ENCODE measurements around the gene PLEKHA6.
"Not testable (repeated sequence)": the region's sequence is repeated elsewhere in the genome, so short reads cannot be mapped to it uniquely, and the experiment has no call there.

PLEKHA6 gene

DNA sequence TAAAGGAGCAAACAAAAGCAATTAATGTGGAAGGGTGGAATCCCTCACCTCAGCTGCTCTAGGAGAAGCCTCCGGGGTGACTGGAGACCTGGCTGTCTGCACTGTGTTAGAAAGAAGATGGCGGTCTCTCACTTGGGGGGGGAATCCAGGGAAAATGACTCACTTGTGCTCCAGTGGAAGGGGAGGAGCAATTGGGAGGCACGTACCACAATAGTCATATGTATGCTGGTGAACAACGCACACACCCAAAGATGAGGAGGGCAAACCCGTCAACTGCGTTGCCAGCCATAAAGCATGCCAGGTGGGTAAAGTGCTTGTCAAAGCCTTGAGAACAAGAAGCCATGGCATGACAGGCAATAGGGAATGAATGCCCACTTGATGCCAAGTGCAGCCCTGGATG, 22.1 kb downstream of the PLEKHA6 start:
- no peak for DNase-seq (ENCODE audit: low spot score)

DNA sequence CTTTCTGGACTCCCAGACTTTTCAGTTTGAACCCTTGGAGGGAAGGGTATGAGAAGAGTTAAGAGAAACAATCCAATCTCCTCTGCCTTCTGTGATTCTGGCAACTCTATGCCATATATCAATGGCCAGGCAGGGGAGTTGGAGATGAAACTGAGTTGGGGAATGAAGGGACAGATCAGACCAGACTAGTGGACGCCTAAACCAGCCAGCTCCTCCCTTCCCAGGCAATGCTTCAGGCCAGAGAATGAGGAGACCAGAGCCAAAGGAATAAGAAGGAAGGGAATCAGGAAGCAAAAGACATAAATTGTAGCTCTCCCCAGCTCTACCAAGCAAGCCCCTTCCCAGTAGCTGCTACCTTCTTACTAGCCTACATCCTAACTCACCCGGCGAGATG, 22.7 kb downstream of the PLEKHA6 start:
- no peak for DNase-seq (ENCODE audit: low spot score)

DNA sequence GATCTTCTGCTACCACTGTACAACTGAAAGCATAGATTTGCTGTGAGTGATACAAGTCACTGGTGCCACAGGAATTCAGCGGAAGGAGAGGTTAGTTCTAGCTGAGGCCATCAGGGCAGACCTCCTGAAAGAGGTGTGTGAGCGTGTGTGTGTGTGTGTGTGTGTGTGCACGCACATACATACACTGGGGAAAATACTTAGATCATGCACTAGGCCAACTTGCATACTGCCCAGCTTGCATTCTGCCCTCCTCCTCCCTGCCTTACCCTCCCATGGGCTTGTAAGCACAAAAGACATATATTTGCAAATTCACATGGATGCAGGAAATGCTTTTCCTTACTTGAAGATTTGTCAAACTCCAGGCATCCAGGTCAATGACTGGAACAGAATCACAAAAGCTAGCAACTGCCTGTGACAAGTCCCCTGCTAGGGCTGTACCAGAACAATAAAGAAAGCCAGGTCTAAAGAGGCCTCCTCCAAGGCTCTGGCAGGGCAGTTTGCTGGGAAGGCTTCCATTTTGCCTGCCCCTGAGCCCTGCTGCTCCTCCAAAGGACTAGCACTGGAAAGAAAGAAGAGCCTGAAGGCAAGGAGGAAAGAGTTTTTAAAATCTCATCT, 23.2 kb downstream of the PLEKHA6 start:
- no peak for DNase-seq (ENCODE audit: low spot score)

DNA sequence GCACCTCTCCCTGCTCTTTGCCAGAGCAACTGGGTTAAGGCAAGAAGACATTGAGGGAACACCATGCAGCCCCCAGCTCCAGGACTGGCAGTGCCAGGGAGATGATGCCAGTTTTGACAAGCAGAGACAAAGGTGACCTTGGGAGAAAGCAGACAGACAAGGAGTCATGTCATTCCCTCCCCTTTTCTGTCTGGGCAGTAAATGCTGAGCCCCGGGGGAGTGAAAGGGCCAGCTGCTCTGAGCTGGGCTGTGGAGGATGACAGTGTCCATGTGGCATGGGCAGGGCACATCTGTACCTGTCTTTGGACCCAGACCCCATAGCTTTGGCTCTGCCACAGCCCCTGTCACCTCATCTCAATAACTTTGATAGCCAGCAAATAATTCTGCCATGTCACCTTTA, 24.2 kb downstream of the PLEKHA6 start:
- no peak for DNase-seq (ENCODE audit: low spot score)

DNA sequence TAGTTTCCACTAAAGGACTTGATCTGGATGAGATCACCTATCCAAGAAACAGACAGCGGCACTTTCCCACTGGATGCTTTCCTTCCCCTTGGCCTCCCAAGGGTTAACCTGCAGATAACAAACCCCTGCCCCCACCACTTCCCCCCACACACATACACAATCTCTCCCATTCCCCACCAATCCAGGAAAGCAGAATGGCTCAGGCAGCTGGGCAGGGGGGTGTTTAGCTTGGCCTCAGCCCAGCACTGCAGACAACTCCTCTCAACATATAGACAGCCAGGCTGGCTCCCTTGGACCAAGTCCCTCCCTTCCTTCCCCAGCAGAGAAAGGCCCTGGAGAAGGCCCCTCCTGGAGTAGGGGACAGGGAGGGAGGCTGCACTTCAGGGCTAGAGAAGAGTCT, 24.6 kb downstream of the PLEKHA6 start:
- DNase-seq (ENCODE audit: low spot score): no peak

DNA sequence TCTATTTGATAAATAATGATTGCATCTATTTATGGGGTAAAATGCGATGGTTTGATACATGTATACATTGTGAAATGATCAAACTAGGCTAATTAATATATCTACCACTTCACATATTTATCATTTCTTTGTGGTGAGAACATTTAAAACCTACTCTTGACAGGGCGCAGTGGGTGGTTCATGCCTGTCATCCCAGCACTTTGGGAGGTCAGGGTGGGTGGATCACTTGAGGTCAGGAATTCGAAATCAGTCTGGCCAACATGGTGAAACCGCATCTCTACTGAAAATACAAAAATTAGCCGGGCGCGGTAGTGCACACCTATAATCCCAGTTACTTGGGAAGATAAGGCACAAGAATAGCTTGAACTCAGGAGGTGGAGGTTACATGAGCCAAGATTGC, 25.3 kb downstream of the PLEKHA6 start:
- no peak for DNase-seq (ENCODE audit: low spot score)

DNA sequence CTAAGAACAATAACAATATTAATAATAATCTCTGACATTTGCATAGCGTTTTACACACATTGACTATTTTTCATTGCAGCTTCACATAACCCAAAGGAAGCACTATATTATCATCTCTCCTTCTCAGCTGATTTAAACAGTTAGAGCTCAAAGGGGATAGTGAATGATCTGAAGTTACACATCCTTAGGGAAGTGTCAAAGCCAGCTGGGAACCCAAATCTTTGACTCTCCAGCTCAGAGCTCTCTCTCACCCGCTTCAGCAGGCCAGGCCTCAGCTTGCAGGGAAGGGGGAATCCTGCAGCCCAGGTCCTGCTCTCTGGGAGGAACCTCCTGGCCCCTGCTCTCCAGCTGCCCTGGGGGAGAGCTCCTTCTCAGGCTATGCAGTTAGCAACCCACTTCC, 26.3 kb downstream of the PLEKHA6 start:
- DNase-seq (ENCODE audit: low spot score): no peak

DNA sequence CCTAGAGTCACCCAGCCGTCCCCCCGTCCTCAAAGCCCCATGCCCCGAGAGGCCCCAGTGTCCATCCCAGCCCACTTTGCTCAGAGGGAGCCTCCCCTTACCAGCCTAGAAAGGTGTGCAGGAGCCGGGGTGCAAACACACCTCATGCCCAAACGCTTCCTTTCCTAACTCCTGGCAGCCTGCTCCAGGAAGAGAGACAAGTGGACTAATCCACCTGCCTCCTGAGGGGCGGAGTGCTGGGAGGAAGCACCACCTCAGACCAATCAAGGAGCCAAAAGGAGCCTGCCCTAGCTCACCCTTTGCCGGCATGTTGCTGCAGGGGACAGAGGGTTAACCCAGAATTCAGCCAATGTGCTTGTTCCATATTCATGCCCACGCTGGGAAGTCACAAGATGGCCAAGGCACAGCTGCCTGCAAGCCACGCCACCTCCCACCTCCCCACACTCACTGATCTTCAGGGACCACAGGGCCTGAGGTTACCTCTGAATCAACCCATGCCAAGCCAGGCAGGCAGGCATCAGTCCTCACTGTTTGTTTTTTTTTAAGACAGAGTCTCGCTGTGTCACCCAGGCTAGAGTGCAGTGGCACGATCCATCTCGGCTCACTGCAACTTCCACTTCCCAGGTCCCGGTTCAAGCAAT, 27.8 kb downstream of the PLEKHA6 start:
- no peak for DNase-seq (ENCODE audit: low spot score)

DNA sequence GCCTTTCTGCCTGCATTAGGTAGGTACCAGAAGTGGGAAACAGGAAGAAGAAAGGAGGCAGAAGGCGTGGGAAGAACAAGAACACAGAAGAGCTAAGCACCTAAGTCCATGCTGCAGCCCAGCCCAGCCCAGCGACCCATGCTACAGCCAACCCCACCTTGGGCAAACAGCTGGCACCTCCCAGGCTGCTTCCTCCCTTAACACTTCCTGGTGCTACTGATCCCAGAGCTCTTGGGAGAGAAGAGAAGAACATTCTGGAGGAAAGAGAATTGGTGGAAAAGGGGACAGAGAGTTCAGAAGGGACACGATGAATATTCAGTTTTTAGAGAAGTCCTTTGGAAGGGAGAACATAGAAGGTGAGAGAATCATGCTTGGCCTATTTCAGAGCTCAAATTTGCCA, 28.5 kb downstream of the PLEKHA6 start:
- no peak for DNase-seq (ENCODE audit: low spot score)

DNA sequence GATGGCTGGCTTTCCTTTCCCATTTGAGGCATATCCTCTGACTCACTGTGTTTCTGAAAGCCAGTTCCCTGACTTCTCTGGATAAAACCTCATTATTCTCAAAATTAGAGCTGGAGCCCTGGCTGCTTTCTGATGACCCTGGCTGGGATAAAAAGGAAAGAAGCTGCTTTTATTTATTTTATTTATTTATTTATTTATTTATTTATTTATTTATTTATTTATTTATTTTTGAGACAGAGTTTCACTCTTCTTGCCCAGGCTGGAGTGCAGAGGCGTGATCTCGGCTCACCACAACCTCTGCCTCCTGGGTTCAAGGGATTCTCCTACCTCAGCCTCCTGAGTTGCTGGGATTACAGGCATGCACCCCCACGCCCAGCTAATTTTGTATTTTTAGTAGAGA, 31.9 kb downstream of the PLEKHA6 start:
- not testable (repeated sequence) for DNase-seq (ENCODE audit: low spot score)

DNA sequence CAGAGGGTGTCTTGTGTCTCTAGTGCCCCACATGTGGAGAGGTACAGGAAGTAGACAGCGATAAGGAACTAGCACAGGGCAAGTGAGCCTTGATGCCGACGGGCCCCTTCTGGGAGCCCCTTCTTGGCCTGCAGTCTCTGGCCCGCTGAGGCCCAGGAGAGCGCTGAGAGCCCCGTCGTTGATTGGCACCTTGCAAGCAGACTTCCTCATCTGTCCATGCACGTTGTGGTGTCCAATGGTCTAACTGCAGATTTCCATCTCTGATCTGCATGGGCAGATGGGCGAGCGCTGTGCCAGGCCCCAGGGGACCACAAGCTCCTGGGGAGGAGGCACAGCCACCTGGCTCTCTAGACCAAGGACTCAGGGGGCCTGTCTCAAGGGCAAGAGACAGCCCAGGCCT, 32.4 kb downstream of the PLEKHA6 start:
- DNase-seq (ENCODE audit: low spot score): no peak

DNA sequence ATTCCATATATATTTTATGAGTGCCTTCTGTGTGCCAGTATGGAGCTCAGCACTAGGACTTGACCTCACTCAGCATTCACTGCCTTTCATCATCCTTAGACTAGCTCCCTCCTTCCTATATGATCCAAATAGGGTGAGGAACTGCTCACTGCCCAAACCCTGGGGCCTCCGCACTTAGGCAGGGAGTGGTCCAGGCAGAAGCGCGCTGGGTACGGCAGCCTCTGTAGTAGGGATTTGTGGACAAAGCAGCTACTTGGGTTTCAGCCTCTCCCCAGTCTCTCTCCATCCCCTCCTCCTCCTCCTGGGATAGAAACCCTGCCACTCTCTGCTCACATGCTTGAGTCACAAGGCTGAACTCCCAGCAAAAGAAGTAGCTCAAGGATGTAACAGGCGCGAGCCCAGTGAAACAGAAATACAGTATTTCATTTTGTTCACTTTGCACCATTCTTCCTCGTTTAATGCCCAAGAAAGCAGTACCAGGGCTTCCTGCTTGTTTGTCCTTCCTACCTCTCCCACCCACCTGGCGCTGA, 32.9 kb downstream of the PLEKHA6 start:
- no peak for DNase-seq (ENCODE audit: low spot score)

DNA sequence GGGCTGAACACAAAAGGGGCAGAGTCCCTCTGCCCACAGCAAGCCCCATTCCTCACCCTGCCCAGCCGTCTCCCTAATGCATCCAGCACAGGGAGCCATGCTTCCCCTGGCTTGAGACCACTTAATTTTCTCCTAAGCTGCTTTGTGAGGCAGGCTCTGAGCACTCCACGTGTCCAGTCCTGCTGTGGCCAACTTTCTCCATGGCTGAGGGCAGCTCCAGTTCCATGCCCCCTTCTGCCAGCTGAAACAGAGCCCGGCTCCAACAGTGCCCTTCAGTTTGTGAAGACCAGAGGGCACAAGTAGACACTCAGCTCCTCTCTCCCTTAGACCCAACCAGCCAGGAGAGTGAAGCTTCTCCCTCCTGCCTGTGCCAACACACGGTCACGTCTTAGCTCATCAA, 33.8 kb downstream of the PLEKHA6 start:
- no peak for DNase-seq (ENCODE audit: low spot score)

DNA sequence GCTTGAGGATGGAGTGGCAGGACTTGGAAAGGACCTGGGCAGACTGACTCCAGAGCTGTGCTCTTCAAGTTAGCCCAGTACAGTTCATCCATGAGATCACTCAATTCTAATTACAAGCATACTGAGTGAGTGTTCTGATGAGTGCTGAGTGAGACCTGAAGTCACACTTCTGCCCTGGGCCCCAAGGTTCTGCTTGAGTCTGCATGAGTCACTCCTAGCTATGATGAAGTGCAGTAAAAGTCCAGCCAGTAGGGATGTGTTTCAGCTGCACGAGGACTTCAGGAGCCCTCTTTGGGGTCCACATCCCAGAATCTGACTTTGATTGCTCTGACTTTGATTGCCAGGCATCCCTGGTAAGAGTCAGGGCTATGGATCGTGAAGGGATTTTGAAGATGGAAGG, 35.8 kb downstream of the PLEKHA6 start:
- DNase-seq (ENCODE audit: low spot score): no peak

DNA sequence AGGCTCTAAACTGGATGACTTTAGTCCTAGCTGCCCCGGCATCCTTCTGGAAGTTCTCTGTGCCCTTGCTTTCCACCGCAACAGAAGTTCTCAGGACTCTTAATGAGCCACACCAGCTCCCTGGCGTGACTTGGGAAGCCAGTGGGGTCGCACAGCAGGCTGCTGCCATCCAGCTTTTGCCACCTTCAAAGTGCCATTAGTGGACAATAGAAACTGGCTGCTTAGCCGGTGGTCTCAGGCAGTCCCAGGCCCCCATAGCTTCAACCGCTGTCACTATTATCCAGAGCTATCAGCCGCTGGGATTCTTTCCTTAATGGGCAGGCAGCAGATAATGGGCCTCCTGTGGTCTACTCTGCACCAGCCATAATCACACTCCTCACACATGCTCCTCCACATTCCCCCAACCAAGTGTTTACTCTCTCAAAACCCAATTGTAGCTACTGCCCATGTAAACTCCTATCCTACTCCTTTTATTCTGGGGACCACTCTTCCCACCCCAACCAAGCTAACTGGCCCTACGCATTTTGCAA, 37.3 kb downstream of the PLEKHA6 start:
- DNase-seq (ENCODE audit: low spot score): no peak

DNA sequence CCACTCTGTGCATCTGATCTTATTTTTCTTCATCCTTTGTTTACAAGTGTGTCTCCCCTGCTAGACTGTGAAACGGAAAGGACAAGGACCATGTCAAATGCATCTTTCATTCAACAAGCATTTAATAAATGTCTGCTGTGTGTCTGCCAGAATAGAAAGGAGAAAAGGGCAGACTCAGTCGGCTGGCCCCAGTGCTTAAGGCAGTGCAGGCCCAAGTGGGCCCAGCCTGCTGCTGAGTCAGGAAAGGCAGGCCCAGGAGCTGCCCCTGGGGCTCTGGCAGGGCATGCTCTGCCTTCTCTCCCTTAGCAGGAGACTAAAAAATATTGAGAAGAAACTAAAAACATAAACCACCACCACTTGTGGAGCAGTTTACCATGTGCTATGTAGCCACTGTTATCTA, 38.1 kb downstream of the PLEKHA6 start:
- DNase-seq (ENCODE audit: low spot score): no peak

DNA sequence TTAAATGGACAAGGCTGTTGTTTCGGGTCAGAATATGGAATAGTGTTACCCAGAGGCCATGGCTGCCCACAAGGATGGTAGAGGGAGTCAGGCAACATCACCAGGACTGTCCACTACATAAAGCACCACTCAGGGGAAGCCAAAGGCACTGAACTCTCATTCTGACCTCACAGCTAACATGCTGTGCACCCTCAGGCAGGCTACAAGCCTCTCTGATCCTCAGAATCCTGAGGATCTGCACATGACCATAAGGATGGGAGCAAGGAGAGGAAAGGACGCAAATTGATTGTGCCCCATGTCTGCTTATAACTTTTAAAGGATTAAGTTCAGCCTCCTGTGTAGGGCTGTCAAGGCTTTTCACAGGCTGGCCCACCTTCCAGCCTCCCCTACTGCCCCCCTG, 38.7 kb downstream of the PLEKHA6 start:
- no peak for DNase-seq (ENCODE audit: low spot score)

DNA sequence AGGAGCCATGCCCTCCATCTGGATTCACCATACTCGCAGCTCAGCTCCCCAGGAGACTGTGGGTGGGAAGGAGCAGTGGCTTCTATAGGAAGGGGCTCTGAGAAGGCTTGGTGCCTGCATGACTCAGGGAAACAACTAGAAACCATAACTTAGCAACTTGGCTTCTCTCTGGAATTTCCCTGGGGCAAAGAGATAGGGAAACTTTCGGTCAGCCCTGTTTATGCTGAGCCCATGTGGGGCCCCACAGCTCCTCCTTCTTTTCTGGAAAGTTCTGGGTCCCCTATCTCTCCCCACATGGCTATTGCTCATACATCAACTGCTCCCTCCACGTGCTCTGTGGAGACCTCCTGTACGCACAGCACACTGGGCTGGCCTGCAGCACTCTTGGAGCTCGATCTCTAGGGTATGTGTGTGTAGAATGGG, 39.3 kb downstream of the PLEKHA6 start:
- DNase-seq (ENCODE audit: low spot score): no peak

DNA sequence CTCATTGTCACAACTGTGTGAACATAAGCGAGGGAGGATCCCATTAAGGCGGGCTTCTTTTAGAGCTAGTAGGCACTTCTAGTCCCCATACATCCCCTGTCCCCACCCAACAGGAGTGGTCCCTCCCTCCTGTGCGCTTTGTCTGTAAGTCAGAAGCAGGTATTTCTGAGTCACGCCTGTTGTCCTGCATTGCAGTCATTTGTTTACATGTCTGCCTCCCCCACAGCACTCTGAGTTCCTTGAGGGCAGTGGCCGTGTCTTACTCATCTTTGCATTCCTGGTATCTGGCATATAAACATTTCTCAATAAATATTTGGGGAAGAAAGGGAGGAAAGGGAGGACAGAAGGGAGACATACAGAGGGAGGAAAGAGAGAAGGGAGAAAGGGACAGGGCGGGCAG, 40.3 kb downstream of the PLEKHA6 start:
- DNase-seq (ENCODE audit: low spot score): no peak

DNA sequence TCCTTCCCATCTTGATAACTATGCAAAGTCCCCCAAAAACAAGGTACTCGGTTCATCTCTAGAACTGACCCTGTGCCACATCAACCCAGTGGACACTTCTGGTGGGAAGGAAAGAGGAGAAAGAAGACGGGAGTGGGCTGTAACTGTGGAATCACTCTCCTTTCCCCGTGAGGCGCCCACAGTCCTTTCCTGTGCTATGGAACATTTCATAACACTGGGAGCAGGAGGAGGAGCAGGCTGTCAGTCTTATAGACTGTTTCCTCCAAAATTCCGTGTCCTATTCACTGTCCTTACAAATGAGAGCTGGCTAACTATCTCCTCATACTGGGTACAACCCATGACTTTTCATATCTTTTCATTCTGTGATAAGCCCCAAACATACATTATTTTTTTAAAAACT, 40.7 kb downstream of the PLEKHA6 start:
- DNase-seq (ENCODE audit: low spot score): no peak

DNA sequence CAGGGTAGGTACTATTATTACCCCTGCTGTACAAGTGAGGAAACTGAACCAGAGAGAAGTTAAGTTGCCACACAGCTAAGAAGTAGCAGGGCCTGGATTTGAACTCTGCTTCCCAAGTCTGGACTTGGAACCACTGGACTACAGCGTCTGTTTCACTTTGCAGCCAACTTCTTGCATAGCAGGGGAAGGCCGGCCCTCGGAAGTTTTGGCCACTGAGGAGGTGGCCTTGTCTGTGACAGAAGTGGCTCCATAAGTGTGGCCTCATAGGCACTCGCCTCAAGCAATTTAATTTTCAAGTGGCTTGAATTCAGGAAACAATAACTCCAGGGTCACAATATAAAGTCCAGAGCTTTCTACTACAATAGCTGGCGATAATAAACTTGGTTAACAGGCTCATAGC, 41.4 kb downstream of the PLEKHA6 start:
- no peak for DNase-seq (ENCODE audit: low spot score)

DNA sequence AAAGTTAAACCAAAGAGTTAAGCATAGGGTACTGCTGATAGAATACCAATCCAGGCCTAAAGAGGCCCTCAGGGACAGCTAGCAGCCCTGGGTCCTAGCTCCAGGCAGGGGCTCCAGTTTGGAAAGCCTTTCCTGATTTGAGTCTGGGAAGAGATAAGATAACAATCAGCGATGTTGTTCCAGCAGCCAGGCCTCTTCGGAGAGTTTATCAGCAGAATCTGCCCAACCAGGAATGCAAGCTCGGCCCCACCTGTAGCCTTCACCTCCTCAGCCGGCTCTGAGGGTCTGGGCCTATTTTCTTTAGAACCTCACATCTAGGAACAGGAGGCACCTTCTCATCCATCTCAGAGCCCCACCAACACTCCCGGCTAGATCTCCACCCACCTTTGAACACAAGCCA, 42.6 kb downstream of the PLEKHA6 start:
- DNase-seq (ENCODE audit: low spot score): no peak

DNA sequence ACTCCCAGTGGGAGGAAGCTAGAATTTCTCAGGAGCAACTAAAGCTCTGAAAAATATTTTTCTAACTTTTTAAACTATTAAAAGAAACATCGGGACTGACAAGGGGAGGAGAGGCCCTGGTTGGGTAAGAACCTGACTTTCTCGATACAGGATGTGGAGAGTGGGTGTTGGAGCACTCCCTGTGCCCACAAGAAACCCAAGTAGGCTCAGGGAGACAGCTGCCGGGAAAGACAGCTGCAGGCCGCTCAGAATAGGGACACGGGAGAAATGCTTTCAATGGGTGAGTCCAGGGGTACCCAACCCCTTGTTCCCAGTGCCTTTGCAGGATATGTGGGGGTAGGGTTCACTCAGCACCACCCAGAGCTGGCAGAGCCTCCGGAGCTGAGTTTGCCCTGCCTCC, 43.6 kb downstream of the PLEKHA6 start:
- DNase-seq (ENCODE audit: low spot score): no peak

Measured in CD4-positive, alpha-beta T cell treated with Interleukin-2 at 100 ng/mL for 4 hours (primary cell).